ENCODE measurements around the gene LPAR1.

Gene LPAR1

GRCh38 chr9:110996436-110997220 is 41.6 kb downstream of the LPAR1 start:
- peak; percentile 75 for DNase-seq

GRCh38 chr9:110995420-110996340 is 42.6 kb downstream of the LPAR1 start:
- no peak for DNase-seq

- DNase-seq = no peak
These were observed 43.5 kb downstream of the LPAR1 start for GRCh38 chr9:110994771-110995241.

GRCh38 chr9:110990481-110990880 is 47.8 kb downstream of the LPAR1 start:
- DNase-seq = no peak

- DNase-seq = no peak
These were observed 51.7 kb downstream of the LPAR1 start for GRCh38 chr9:110986529-110986928.

GRCh38 chr9:110984890-110985437 is 53.3 kb downstream of the LPAR1 start:
- no peak for DNase-seq

GRCh38 chr9:110980261-110980660 is 58.0 kb downstream of the LPAR1 start:
- DNase-seq = no peak

- DNase-seq = no peak
These were observed 58.6 kb downstream of the LPAR1 start for GRCh38 chr9:110979636-110980035.

- no peak for DNase-seq
These were observed 59.8 kb downstream of the LPAR1 start for GRCh38 chr9:110978516-110978915.

- DNase-seq = no peak
These were observed 61.0 kb downstream of the LPAR1 start for GRCh38 chr9:110977259-110977709.

GRCh38 chr9:110975969-110976368 is 62.3 kb downstream of the LPAR1 start:
- no peak for DNase-seq

- no peak for DNase-seq
These were observed 63.0 kb downstream of the LPAR1 start for GRCh38 chr9:110975278-110975677.

GRCh38 chr9:110971705-110972104 is 66.6 kb downstream of the LPAR1 start:
- DNase-seq = no peak

GRCh38 chr9:110971234-110971633 is 67.0 kb downstream of the LPAR1 start:
- DNase-seq = no peak

GRCh38 chr9:110969971-110970386 is 68.3 kb downstream of the LPAR1 start:
- no peak for DNase-seq

GRCh38 chr9:110968096-110968495 is 70.2 kb downstream of the LPAR1 start:
- no peak for DNase-seq

GRCh38 chr9:110967196-110967595 is 71.1 kb downstream of the LPAR1 start:
- DNase-seq = no peak

GRCh38 chr9:110960288-110960687 is 78.0 kb downstream of the LPAR1 start:
- DNase-seq = no peak

- no peak for DNase-seq
These were observed 79.4 kb downstream of the LPAR1 start for GRCh38 chr9:110958847-110959246.

GRCh38 chr9:110954822-110955291 is 83.4 kb downstream of the LPAR1 start:
- DNase-seq = no peak

GRCh38 chr9:110952540-110952859 is 85.8 kb downstream of the LPAR1 start:
- DNase-seq = no peak

- no peak for DNase-seq
These were observed 86.3 kb downstream of the LPAR1 start for GRCh38 chr9:110951805-110952539.
